GM10248 (cell line): Measurements from ENCODE around the gene MAP4.

Experiments used
- CTCF ChIA-PET: fragments of 300-600 bp; sonication (Branson Sonifier 250); formaldehyde crosslinking; extraction: SDS; loops from one replicate; lab custom pipeline; 2021; ENCODE audit warnings: antibody characterized with exemption; lab: Yijun Ruan, JAX
- POLR2A ChIA-PET: fragments of 350-650 bp; sonication (Branson Sonifier 250); formaldehyde crosslinking; extraction: SDS; loops from one replicate; lab custom pipeline; 2020; ENCODE audit warnings: antibody characterized with exemption; lab: Yijun Ruan, JAX
- DNase-seq: peaks from one replicate; pipeline ENCODE4 v3.0.0; 2012; ENCODE audit errors: extremely low spot score
- TF ChIP-seq, protein P1 (sequence below): IDR thresholded peaks from 2 replicates; pipeline ENCODE4 v1.5.1; 2012; ENCODE audit warnings: mild to moderate bottlenecking, low read depth; ENCODE audit errors: extremely low read depth, missing control alignments, control extremely low read depth

MAP4 gene

DNA sequence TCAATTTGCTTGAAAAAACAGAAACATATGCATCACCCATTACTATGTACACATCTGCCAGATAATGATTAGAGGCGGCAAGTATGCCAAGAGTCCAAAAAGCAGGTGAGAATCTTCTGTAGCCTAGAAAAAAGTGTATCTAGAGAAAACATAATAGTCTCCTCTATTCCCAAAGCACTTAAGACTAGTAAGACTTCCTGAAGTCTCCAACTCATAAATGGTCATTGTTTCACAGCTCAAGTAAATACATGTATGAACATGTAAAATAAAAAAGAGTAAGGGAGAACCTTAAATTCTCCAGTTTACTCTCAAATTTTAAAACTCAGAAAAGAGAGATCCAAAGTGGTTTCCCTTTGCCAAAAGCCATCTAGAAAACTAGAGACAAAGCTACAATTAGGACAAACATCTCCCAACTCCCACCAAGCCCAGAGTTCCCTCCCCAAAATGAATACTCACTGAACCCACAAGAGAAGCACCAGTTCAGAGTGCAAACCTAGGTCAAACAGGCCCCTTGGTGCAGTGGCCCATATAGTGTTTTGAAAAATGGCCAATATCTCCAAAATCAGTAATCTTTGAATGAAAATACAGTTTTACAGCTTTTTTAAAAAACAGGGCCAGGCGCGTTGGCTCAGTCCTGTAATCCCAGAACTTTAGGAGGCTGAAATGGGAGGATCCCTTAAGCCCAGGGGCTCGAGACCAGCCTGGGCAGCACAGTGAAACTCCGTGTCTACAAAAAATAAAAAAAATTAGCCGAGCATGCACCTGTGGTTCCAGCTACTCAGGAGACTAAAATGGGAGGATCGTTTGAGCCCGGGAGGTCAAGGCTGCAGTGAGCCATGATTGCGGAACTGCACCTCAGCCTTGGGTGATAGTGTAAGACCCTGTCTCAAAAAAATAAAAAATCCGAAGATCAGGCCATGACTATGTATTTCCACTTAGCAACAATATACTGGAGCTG, 11.0 kb upstream of the MAP4 start:
- ChIA-PET POLR2A (no interaction called here), CTCF (interaction anchor here (1.2 to 2.0 kb wide), 5 partner anchors 9 to 124 kb away, joined by 3 to 8 read pairs (median 5); partner anchors contain the start of gene MAP4)
- TF ChIP-seq, protein P1, sequence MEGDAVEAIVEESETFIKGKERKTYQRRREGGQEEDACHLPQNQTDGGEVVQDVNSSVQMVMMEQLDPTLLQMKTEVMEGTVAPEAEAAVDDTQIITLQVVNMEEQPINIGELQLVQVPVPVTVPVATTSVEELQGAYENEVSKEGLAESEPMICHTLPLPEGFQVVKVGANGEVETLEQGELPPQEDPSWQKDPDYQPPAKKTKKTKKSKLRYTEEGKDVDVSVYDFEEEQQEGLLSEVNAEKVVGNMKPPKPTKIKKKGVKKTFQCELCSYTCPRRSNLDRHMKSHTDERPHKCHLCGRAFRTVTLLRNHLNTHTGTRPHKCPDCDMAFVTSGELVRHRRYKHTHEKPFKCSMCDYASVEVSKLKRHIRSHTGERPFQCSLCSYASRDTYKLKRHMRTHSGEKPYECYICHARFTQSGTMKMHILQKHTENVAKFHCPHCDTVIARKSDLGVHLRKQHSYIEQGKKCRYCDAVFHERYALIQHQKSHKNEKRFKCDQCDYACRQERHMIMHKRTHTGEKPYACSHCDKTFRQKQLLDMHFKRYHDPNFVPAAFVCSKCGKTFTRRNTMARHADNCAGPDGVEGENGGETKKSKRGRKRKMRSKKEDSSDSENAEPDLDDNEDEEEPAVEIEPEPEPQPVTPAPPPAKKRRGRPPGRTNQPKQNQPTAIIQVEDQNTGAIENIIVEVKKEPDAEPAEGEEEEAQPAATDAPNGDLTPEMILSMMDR: no peak
- DNase-seq: no peak

DNA sequence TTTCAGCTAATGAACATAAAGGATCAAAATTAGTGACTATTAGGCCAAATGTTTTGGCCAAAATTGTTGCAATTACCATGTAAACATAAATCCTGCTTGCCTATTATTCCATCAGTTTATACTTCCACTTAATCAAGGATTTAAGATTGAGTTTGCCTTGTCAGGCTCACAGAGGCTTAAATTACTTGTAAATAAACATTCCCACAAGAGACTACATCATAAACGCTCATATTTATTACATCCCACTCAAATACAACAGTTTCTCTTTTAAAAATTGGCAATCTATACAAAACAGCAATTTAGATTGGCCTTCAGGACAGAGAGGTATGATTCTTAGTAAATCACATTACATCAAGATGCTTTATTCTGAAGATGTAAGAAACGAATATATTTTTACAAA, 9.9 kb upstream of the MAP4 start:
- TF ChIP-seq, protein P1: no peak
- POLR2A ChIA-PET: no interaction called here
- CTCF ChIA-PET: interaction anchor here (0.8 to 2.0 kb wide), 4 partner anchors 10 to 200 kb away, joined by 3 to 8 read pairs (median 4); partner anchors contain the start of gene MAP4
- no peak for DNase-seq

DNA sequence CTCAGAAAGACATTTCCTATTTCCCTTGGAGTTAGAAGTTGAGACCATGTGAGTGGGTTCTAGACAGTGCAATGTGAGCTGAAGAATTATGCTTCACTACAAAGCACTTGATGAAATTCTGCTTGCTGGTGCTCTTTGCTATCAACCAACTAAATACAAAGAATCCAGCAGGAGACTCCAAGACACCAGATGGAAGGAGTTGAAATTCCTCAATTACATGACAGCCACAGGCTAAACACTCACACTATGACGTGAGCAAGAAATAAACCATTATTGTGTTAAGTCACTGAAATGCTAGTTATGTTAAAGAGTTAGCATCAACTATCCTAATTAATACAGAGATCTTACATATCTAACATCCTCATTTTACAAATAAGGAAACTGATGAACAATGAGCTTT, 8.2 kb upstream of the MAP4 start:
- POLR2A ChIA-PET: no interaction called here
- DNase-seq: no peak
- CTCF ChIA-PET: interaction anchor here (0.7 kb wide), 1 partner anchor 11 kb away, joined by 3 read pairs; no protein-coding TSS in a partner anchor
- TF ChIP-seq, protein P1: no peak

DNA sequence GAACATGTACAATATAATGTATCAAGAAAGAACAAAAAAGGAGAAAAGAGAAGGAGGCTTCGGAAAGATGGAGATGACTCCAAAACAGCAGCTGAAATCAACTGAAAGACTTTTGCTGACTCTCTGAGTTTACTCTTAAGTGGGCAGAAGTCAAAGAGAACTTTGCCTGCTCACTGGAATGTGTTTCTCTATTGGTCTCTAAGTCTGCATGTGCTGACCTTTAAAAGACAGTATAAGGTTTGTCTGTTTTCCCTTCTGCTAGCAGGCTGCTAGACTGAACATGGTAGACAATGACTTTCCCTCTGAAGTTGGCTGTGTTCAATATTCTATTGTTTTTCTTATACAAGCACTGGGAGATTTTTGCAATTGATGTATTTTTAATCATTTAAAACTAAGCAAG, 7.2 kb upstream of the MAP4 start:
- ChIA-PET CTCF (interaction anchor here (1.2 kb wide), 1 partner anchor 22 kb away, joined by 3 read pairs; no protein-coding TSS in a partner anchor), POLR2A (no interaction called here)
- DNase-seq: no peak
- TF ChIP-seq, protein P1: no peak

DNA sequence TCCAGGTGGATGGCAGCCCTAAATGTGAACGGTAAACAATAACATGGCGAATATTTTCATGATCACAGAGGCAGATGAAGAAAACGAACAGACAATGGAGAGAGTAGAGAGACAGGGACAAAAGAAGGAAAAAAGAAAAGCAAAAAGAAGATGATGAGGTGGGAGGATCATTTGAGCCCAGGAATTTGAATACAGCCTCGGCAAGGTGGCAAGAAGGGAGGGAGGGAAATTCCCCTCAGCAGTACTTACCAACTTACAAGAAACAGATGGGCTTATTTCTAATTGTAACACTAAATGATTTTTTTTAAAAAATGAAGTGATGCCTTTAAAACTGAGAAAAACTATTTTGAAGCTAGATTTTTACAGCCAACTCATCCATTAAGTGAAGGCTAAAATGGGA, 6.0 kb upstream of the MAP4 start:
- TF ChIP-seq, protein P1: no peak
- ChIA-PET CTCF (interaction anchor here (1.0 to 1.9 kb wide), 5 partner anchors 10 to 129 kb away, joined by 3 to 6 read pairs (median 4); no protein-coding TSS in a partner anchor), POLR2A (no interaction called here)
- no peak for DNase-seq

DNA sequence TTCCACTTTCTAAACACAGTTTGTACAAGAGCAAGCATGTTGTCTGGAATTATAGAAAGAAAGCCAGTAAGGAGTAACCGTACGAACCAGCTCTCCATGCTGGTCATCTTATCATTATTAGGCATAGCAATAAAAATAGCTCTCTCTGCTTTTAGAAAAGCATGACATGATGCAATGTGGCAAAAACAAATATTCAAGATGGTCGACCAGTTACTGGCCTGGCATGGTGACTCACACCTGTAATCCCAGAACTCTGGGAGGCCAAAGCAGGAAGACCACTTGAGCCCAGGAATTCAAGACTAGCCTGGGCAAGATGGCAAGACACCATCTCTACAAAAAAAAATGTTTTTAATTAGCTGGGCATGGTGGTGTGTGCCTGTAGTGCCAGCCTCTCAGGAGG, 2.6 kb upstream of the MAP4 start:
- no peak for DNase-seq
- TF ChIP-seq, protein P1: no peak
- ChIA-PET POLR2A (no interaction called here), CTCF (interaction anchor here (0.6 to 1.5 kb wide), 4 partner anchors 10 to 194 kb away, joined by 3 to 4 read pairs (median 3); no protein-coding TSS in a partner anchor)
